ENCODE results near the gene SUGCT.

Gene SUGCT

GRCh38 chr7:40804477-40805215, 669.8 kb downstream of the SUGCT start:
- Histone ChIP-seq H3K9ac (ENCODE audit: low read depth, low read length) (no peak overlapping the region), H3K36me3 (ENCODE audit: insufficient read depth, low read length) (no peaks in the 10 kb centered on the region), H3K4me1 (ENCODE audit: insufficient read depth, low read length) (no peaks in the 10 kb centered on the region), H3K9me3 (ENCODE audit: control insufficient read depth, insufficient read depth, low read length) (no peaks in the 10 kb centered on the region)

GRCh38 chr7:40805361-40805760, 670.6 kb downstream of the SUGCT start:
- Histone ChIP-seq H3K9me3 (ENCODE audit: control insufficient read depth, insufficient read depth, low read length) (no peaks in the 10 kb centered on the region), H3K4me1 (ENCODE audit: insufficient read depth, low read length) (no peaks in the 10 kb centered on the region), H3K36me3 (ENCODE audit: insufficient read depth, low read length) (no peaks in the 10 kb centered on the region), H3K9ac (ENCODE audit: low read depth, low read length) (no peak overlapping the region)

- H3K9me3 ChIP-seq (ENCODE audit: control insufficient read depth, insufficient read depth, low read length) = no peaks in the 10 kb centered on the region
- H3K4me1 ChIP-seq (ENCODE audit: insufficient read depth, low read length) = no peaks in the 10 kb centered on the region
- H3K9ac ChIP-seq (ENCODE audit: low read depth, low read length) = no peak overlapping the region
- no peaks in the 10 kb centered on the region for H3K36me3 ChIP-seq (ENCODE audit: insufficient read depth, low read length)
These were observed 673.7 kb downstream of the SUGCT start for GRCh38 chr7:40808378-40808942.

GRCh38 chr7:40810274-40810673, 675.5 kb downstream of the SUGCT start:
- Histone ChIP-seq H3K4me1 (ENCODE audit: insufficient read depth, low read length) (no peaks in the 10 kb centered on the region), H3K36me3 (ENCODE audit: insufficient read depth, low read length) (no peaks in the 10 kb centered on the region), H3K9ac (ENCODE audit: low read depth, low read length) (no peak overlapping the region), H3K9me3 (ENCODE audit: control insufficient read depth, insufficient read depth, low read length) (no peaks in the 10 kb centered on the region)

- no peaks in the 10 kb centered on the region for H3K9me3 ChIP-seq (ENCODE audit: control insufficient read depth, insufficient read depth, low read length)
- no peak overlapping the region for H3K9ac ChIP-seq (ENCODE audit: low read depth, low read length)
- H3K4me1 ChIP-seq (ENCODE audit: insufficient read depth, low read length) = no peaks in the 10 kb centered on the region
- no peaks in the 10 kb centered on the region for H3K36me3 ChIP-seq (ENCODE audit: insufficient read depth, low read length)
These were observed 676.9 kb downstream of the SUGCT start for GRCh38 chr7:40811666-40812065.

GRCh38 chr7:40815022-40815421, 680.2 kb downstream of the SUGCT start:
- Histone ChIP-seq H3K9me3 (ENCODE audit: control insufficient read depth, insufficient read depth, low read length) (no peaks in the 10 kb centered on the region), H3K9ac (ENCODE audit: low read depth, low read length) (no peak overlapping the region), H3K36me3 (ENCODE audit: insufficient read depth, low read length) (no peaks in the 10 kb centered on the region), H3K4me1 (ENCODE audit: insufficient read depth, low read length) (no peaks in the 10 kb centered on the region)

GRCh38 chr7:40815512-40815911, 680.7 kb downstream of the SUGCT start:
- Histone ChIP-seq H3K9ac (ENCODE audit: low read depth, low read length) (no peak overlapping the region), H3K9me3 (ENCODE audit: control insufficient read depth, insufficient read depth, low read length) (no peaks in the 10 kb centered on the region), H3K4me1 (ENCODE audit: insufficient read depth, low read length) (no peaks in the 10 kb centered on the region), H3K36me3 (ENCODE audit: insufficient read depth, low read length) (no peaks in the 10 kb centered on the region)

GRCh38 chr7:40822861-40823260, 688.1 kb downstream of the SUGCT start:
- H3K9ac ChIP-seq (ENCODE audit: low read depth, low read length) = no peak overlapping the region
- H3K9me3 ChIP-seq (ENCODE audit: control insufficient read depth, insufficient read depth, low read length) = no peaks in the 10 kb centered on the region; the same call in 1 of the 2 replicates
- H3K4me1 ChIP-seq (ENCODE audit: insufficient read depth, low read length) = peaks cover 13% of the 10 kb centered on the region
- no peaks in the 10 kb centered on the region for H3K36me3 ChIP-seq (ENCODE audit: insufficient read depth, low read length)

GRCh38 chr7:40824461-40824860, 689.7 kb downstream of the SUGCT start:
- Histone ChIP-seq H3K36me3 (ENCODE audit: insufficient read depth, low read length) (no peaks in the 10 kb centered on the region), H3K9me3 (ENCODE audit: control insufficient read depth, insufficient read depth, low read length) (no peaks in the 10 kb centered on the region; the same call in 1 of the 2 replicates), H3K4me1 (ENCODE audit: insufficient read depth, low read length) (peaks cover 16% of the 10 kb centered on the region), H3K9ac (ENCODE audit: low read depth, low read length) (no peak overlapping the region)

- H3K4me1 ChIP-seq (ENCODE audit: insufficient read depth, low read length) = peaks cover 16% of the 10 kb centered on the region
These were observed 691.8 kb downstream of the SUGCT start for GRCh38 chr7:40826411-40827221.

GRCh38 chr7:40827222-40828085, 692.6 kb downstream of the SUGCT start:
- Histone ChIP-seq H3K9me3 (ENCODE audit: control insufficient read depth, insufficient read depth, low read length) (no peaks in the 10 kb centered on the region; the same call in 1 of the 2 replicates), H3K36me3 (ENCODE audit: insufficient read depth, low read length) (no peaks in the 10 kb centered on the region), H3K9ac (ENCODE audit: low read depth, low read length) (no peak overlapping the region), H3K4me1 (ENCODE audit: insufficient read depth, low read length) (peaks cover 16% of the 10 kb centered on the region)

More at GRCh38 chr7:40826411-40827221, 691.8 kb downstream of the SUGCT start:
- Histone ChIP-seq H3K9me3 (ENCODE audit: control insufficient read depth, insufficient read depth, low read length) (no peaks in the 10 kb centered on the region; the same call in 1 of the 2 replicates), H3K36me3 (ENCODE audit: insufficient read depth, low read length) (no peaks in the 10 kb centered on the region), H3K9ac (ENCODE audit: low read depth, low read length) (no peak overlapping the region)

GRCh38 chr7:40828686-40829600, 694.1 kb downstream of the SUGCT start:
- no peaks in the 10 kb centered on the region for H3K36me3 ChIP-seq (ENCODE audit: insufficient read depth, low read length)
- no peaks in the 10 kb centered on the region; the same call in 1 of the 2 replicates for H3K9me3 ChIP-seq (ENCODE audit: control insufficient read depth, insufficient read depth, low read length)
- H3K9ac ChIP-seq (ENCODE audit: low read depth, low read length) = no peak overlapping the region
- H3K4me1 ChIP-seq (ENCODE audit: insufficient read depth, low read length) = peaks cover 27% of the 10 kb centered on the region

- no peaks in the 10 kb centered on the region for H3K36me3 ChIP-seq (ENCODE audit: insufficient read depth, low read length)
- H3K9ac ChIP-seq (ENCODE audit: low read depth, low read length) = no peak overlapping the region
- H3K9me3 ChIP-seq (ENCODE audit: control insufficient read depth, insufficient read depth, low read length) = no peaks in the 10 kb centered on the region
- peaks cover 13% of the 10 kb centered on the region for H3K4me1 ChIP-seq (ENCODE audit: insufficient read depth, low read length)
These were observed 698.5 kb downstream of the SUGCT start for GRCh38 chr7:40833191-40833887.
